ENCODE results near the gene ZNF274. TPM values are rescaled to one million over a fixed set of nuclear protein-coding genes. Genes with fewer than 3 reads are reported as not detected.

The ZNF274 gene
- 12.9 to 16.3 TPM (median 14.3 TPM) in 5 replicates for total RNA-seq (2022; extraction: Qiagen RNA extraction; ENCODE audit: low read depth)

GRCh38 chr19:58182989-58183816 lies at the start of gene ZNF274:
ZNF274 (plus strand) TSS chr19:58183061; CDS start chr19:58183966, 905 bp downstream.

GRCh38 chr19:58150328-58150921 lies 32.4 kb upstream of the ZNF274 start, which contains the start of gene ZNF329:
ZNF329 (minus strand) TSS chr19:58150789; CDS start chr19:58129503, 21,286 bp downstream.

GRCh38 chr19:58228585-58229254 lies 45.9 kb downstream of the ZNF274 start, which contains the start of gene ZNF544:
ZNF544 (plus strand) TSS chr19:58228914; CDS start chr19:58244024, 15,110 bp downstream.

Other genes starting within 250 kb of the ZNF274 start
- gene ZNF418, start 247.7 kb upstream of the ZNF274 start, total RNA-seq (2022; extraction: Qiagen RNA extraction; ENCODE audit: low read depth) = 0.69 to 1.3 TPM (median 0.90 TPM) in 5 replicates
- gene ZNF256, start 235.4 kb upstream of the ZNF274 start, total RNA-seq (2022; extraction: Qiagen RNA extraction; ENCODE audit: low read depth) = 0.93 to 1.4 TPM (median 1.2 TPM) in 5 replicates
- gene C19orf18, start 208.5 kb upstream of the ZNF274 start, total RNA-seq (2022; extraction: Qiagen RNA extraction; ENCODE audit: low read depth) = 0.08 TPM in 1 of 5 replicates, not detected in the others
- 1.5 to 3.0 TPM (median 2.6 TPM) in 5 replicates for gene ZNF606, start 180.2 kb upstream of the ZNF274 start, total RNA-seq (2022; extraction: Qiagen RNA extraction; ENCODE audit: low read depth)
- not detected in 5 replicates for gene ZSCAN1, start 149.0 kb upstream of the ZNF274 start, total RNA-seq (2022; extraction: Qiagen RNA extraction; ENCODE audit: low read depth)
- gene ZNF135, start 123.8 kb upstream of the ZNF274 start, total RNA-seq (2022; extraction: Qiagen RNA extraction; ENCODE audit: low read depth) = 0.05 to 0.07 TPM in 2 of 5 replicates, not detected in the others
- gene ZSCAN18, start 84.8 kb upstream of the ZNF274 start, total RNA-seq (2022; extraction: Qiagen RNA extraction; ENCODE audit: low read depth) = 1.1 to 3.9 TPM (median 2.8 TPM) in 5 replicates
- gene ZNF329, start 32.3 kb upstream of the ZNF274 start, total RNA-seq (2022; extraction: Qiagen RNA extraction; ENCODE audit: low read depth) = 2.6 to 3.4 TPM (median 3.1 TPM) in 5 replicates
- 15.3 to 20.5 TPM (median 18.0 TPM) in 5 replicates for gene ZNF544, start 45.9 kb downstream of the ZNF274 start, total RNA-seq (2022; extraction: Qiagen RNA extraction; ENCODE audit: low read depth)
- 1.1 to 1.6 TPM (median 1.1 TPM) in 5 replicates for gene ZNF8, start 95.9 kb downstream of the ZNF274 start, total RNA-seq (2022; extraction: Qiagen RNA extraction; ENCODE audit: low read depth)
- 94.6 to 118 TPM (median 98.3 TPM) in 5 replicates for gene ERVK3-1, start 122.3 kb downstream of the ZNF274 start, total RNA-seq (2022; extraction: Qiagen RNA extraction; ENCODE audit: low read depth)
- gene ZSCAN22, start 143.9 kb downstream of the ZNF274 start, total RNA-seq (2022; extraction: Qiagen RNA extraction; ENCODE audit: low read depth) = 2.4 to 3.2 TPM (median 2.8 TPM) in 5 replicates
- gene A1BG, start 170.4 kb downstream of the ZNF274 start, total RNA-seq (2022; extraction: Qiagen RNA extraction; ENCODE audit: low read depth) = 8.0 to 14.5 TPM (median 12.0 TPM) in 5 replicates
- gene ZNF497, start 179.7 kb downstream of the ZNF274 start, total RNA-seq (2022; extraction: Qiagen RNA extraction; ENCODE audit: low read depth) = 0.85 to 1.9 TPM (median 1.6 TPM) in 5 replicates
- 0.99 to 1.7 TPM (median 1.5 TPM) in 5 replicates for gene ZNF837, start 198.0 kb downstream of the ZNF274 start, total RNA-seq (2022; extraction: Qiagen RNA extraction; ENCODE audit: low read depth)
- 2,117 to 2,734 TPM (median 2,532 TPM) in 5 replicates for gene RPS5, start 204.2 kb downstream of the ZNF274 start, total RNA-seq (2022; extraction: Qiagen RNA extraction; ENCODE audit: low read depth)
- gene RNF225, start 212.6 kb downstream of the ZNF274 start, total RNA-seq (2022; extraction: Qiagen RNA extraction; ENCODE audit: low read depth) = 0.14 to 0.17 TPM (median 0.15 TPM) in 4 of 5 replicates, not detected in the other
- 16.6 to 19.0 TPM (median 18.6 TPM) in 5 replicates for gene ZNF584, start 225.6 kb downstream of the ZNF274 start, total RNA-seq (2022; extraction: Qiagen RNA extraction; ENCODE audit: low read depth)